HepG2 (cell line): Measurements from ENCODE around the gene ACBD5. TPM values are rescaled to one million over a fixed set of nuclear protein-coding genes. Genes with fewer than 3 reads are reported as not detected.
A peak's percentile ranks its signal among the peaks of the same experiment; 100 is the strongest.

Source experiments
- ATAD3A ChIP-seq: sonication (generic); formaldehyde crosslinking; IDR thresholded peaks from 2 replicates; pipeline ENCODE4 v1.4.0; 2020; ENCODE audit warnings: missing genetic modification reagents
- GABPB1 ChIP-seq: IDR thresholded peaks from 2 replicates; pipeline ENCODE4 v1.6.1; 2016; ENCODE audit warnings: mild to moderate bottlenecking, missing genetic modification reagents, moderate library complexity, missing compliant biosample characterization
- GATA4 ChIP-seq: sonication (generic); IDR thresholded peaks from 2 replicates; pipeline ENCODE4 v1.6.1; 2016; ENCODE audit warnings: antibody characterized with exemption, low read depth, borderline replicate concordance
- HOXA3 ChIP-seq: sonication (generic); formaldehyde crosslinking; IDR thresholded peaks from 2 replicates; pipeline ENCODE4 v1.5.0; 2020; ENCODE audit warnings: missing genetic modification reagents
- MED8 ChIP-seq: sonication (generic); formaldehyde crosslinking; IDR thresholded peaks from 2 replicates; pipeline ENCODE4 v1.8.1; 2023; ENCODE audit warnings: mild to moderate bottlenecking, missing genetic modification reagents; ENCODE audit not compliant: insufficient replicate concordance
- POLR2G ChIP-seq: fragments of 200-400 bp; formaldehyde crosslinking; IDR thresholded peaks from 2 replicates; pipeline ENCODE4 v1.6.1; 2018; ENCODE audit warnings: mild to moderate bottlenecking, low read depth, low read length, moderate library complexity
- RFX1 ChIP-seq: fragments of 450-650 bp; IDR thresholded peaks from 2 replicates; pipeline ENCODE4 v1.6.1; 2017
- STAG1 ChIP-seq: sonication (generic); formaldehyde crosslinking; IDR thresholded peaks from 2 replicates; pipeline ENCODE4 v1.4.0; 2020; ENCODE audit warnings: missing genetic modification reagents
- ZNF20 ChIP-seq: sonication (generic); formaldehyde crosslinking; IDR thresholded peaks from 2 replicates; pipeline ENCODE4 v1.4.0; 2020; ENCODE audit warnings: mild to moderate bottlenecking, moderate library complexity, missing genetic modification reagents
- polyA plus RNA-seq, 8 experiments: library from polyadenylated mRNA; depleted of rRNA in 3 of 8; stranded (reverse) in 7 of 8; unstranded in 1 of 8; fragments of >200 nt; fragmentation: Illumina TruSeq in 4 of 8; extraction: Trizol in 4 of 8; gene quantifications; 2 replicates each; pipeline versions ENCODE4 v1.2.1 to v1.2.3, GENCODE V29; 2011 to 2016; ENCODE audit warnings: low read depth in 4 of 8, missing spikeins in 1 of 8, mixed read lengths in 1 of 8; ENCODE audit not compliant: insufficient read depth in 1 of 8
- total RNA-seq, 5 experiments: library from RNA; depleted of rRNA; stranded (reverse); fragments of >200 nt; fragmentation: Illumina TruSeq; extraction: Trizol; gene quantifications; 2 replicates each; pipeline ENCODE4 v1.2.3, GENCODE V29; 2016; ENCODE audit warnings: low read depth in 1 of 5
- TF ChIP-seq, protein P1 (sequence below): IDR thresholded peaks from 2 replicates; pipeline ENCODE4 v1.6.1; 2016; ENCODE audit warnings: low read depth, missing genetic modification reagents, missing compliant biosample characterization
- TF ChIP-seq, protein P2 (sequence below): sonication (generic); formaldehyde crosslinking; IDR thresholded peaks from 2 replicates; pipeline ENCODE4 v1.4.0; 2020; ENCODE audit warnings: missing genetic modification reagents
- TF ChIP-seq, protein P3 (sequence below): IDR thresholded peaks from 2 replicates; pipeline ENCODE4 v1.6.1; 2016
- TF ChIP-seq, protein P4 (sequence below): sonication (generic); formaldehyde crosslinking; IDR thresholded peaks from 2 replicates; pipeline ENCODE4 v1.5.0; 2020; ENCODE audit warnings: missing genetic modification reagents, mild to moderate bottlenecking, borderline replicate concordance

Gene ACBD5
- total and polyA plus RNA-seq, 2 of the 13 experiments (the other 11 are each of a cell fraction or from before 2014, with no cell fraction given), result 10.3 to 14.8 TPM

DNA sequence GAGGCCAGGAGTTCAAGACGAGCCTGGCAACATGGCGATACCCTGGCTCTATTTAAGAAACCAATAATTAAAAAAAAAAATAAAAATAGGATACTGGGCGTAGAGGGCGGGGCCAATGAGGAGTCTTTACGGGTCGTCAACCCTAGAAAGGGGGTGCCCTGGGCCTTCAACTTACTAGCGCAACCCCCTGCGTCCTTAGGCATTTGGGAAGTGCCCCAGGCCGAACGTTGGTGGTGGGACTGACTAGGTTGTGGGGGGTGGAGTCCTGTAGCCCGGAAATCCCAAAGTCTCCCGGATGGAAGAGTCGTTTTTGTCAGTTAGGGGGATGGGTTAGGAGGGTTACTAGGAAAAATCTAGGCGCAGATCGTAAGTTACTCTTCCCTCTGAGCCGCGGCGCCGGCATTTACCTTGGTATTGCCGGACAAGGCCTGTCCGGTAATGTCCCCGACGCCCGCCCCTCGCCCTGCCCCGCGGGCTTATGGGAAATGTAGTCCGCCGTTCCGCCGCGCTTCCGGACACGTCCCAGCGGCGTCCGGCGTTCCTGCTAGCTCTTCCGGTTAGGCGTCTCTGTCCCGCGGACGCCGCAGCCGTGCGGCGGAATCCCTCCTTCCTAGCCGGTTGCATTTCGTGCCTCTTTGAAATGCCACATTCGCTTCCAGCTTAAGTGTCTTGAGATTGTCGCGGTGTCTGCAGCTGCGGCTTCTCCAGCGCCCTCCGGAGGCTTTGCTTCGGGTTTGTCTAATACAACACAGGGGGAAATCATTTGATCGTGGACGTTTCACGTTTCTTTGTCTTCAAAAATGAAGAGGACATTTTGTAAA is 1.3 kb upstream of the ACBD5 start (continued):
- TF ChIP-seq, protein P1, sequence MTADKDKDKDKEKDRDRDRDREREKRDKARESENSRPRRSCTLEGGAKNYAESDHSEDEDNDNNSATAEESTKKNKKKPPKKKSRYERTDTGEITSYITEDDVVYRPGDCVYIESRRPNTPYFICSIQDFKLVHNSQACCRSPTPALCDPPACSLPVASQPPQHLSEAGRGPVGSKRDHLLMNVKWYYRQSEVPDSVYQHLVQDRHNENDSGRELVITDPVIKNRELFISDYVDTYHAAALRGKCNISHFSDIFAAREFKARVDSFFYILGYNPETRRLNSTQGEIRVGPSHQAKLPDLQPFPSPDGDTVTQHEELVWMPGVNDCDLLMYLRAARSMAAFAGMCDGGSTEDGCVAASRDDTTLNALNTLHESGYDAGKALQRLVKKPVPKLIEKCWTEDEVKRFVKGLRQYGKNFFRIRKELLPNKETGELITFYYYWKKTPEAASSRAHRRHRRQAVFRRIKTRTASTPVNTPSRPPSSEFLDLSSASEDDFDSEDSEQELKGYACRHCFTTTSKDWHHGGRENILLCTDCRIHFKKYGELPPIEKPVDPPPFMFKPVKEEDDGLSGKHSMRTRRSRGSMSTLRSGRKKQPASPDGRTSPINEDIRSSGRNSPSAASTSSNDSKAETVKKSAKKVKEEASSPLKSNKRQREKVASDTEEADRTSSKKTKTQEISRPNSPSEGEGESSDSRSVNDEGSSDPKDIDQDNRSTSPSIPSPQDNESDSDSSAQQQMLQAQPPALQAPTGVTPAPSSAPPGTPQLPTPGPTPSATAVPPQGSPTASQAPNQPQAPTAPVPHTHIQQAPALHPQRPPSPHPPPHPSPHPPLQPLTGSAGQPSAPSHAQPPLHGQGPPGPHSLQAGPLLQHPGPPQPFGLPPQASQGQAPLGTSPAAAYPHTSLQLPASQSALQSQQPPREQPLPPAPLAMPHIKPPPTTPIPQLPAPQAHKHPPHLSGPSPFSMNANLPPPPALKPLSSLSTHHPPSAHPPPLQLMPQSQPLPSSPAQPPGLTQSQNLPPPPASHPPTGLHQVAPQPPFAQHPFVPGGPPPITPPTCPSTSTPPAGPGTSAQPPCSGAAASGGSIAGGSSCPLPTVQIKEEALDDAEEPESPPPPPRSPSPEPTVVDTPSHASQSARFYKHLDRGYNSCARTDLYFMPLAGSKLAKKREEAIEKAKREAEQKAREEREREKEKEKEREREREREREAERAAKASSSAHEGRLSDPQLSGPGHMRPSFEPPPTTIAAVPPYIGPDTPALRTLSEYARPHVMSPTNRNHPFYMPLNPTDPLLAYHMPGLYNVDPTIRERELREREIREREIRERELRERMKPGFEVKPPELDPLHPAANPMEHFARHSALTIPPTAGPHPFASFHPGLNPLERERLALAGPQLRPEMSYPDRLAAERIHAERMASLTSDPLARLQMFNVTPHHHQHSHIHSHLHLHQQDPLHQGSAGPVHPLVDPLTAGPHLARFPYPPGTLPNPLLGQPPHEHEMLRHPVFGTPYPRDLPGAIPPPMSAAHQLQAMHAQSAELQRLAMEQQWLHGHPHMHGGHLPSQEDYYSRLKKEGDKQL (CRISPR knock-in tag), result 0 out of 2 replicates have a peak, but pooled peaks have one; percentile 35
- peak; percentile 90 for TF ChIP-seq HOXA3
- TF ChIP-seq, protein P2, sequence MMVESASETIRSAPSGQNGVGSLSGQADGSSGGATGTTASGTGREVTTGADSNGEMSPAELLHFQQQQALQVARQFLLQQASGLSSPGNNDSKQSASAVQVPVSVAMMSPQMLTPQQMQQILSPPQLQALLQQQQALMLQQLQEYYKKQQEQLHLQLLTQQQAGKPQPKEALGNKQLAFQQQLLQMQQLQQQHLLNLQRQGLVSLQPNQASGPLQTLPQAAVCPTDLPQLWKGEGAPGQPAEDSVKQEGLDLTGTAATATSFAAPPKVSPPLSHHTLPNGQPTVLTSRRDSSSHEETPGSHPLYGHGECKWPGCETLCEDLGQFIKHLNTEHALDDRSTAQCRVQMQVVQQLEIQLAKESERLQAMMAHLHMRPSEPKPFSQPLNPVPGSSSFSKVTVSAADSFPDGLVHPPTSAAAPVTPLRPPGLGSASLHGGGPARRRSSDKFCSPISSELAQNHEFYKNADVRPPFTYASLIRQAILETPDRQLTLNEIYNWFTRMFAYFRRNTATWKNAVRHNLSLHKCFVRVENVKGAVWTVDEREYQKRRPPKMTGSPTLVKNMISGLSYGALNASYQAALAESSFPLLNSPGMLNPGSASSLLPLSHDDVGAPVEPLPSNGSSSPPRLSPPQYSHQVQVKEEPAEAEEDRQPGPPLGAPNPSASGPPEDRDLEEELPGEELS (CRISPR knock-in tag), result 0 out of 2 replicates have a peak, but pooled peaks have one; percentile 11
- peak; percentile 79 for TF ChIP-seq ZNF20 (CRISPR knock-in tag)
- TF ChIP-seq, protein P3, sequence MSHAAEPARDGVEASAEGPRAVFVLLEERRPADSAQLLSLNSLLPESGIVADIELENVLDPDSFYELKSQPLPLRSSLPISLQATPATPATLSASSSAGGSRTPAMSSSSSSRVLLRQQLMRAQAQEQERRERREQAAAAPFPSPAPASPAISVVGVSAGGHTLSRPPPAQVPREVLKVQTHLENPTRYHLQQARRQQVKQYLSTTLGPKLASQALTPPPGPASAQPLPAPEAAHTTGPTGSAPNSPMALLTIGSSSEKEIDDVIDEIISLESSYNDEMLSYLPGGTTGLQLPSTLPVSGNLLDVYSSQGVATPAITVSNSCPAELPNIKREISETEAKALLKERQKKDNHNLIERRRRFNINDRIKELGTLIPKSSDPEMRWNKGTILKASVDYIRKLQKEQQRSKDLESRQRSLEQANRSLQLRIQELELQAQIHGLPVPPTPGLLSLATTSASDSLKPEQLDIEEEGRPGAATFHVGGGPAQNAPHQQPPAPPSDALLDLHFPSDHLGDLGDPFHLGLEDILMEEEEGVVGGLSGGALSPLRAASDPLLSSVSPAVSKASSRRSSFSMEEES (CRISPR knock-in tag), result 0 out of 2 replicates have a peak, but pooled peaks have one; percentile 15
- no peak for TF ChIP-seq RFX1
- TF ChIP-seq GATA4, result no peak
- TF ChIP-seq ATAD3A (CRISPR knock-in tag), result no peak
- no peak for TF ChIP-seq STAG1
- TF ChIP-seq POLR2G, result peak; percentile 83
- peak; percentile 98 for TF ChIP-seq GABPB1 (CRISPR knock-in tag)
- no peak for TF ChIP-seq MED8 (CRISPR knock-in tag)
- TF ChIP-seq, protein P4, sequence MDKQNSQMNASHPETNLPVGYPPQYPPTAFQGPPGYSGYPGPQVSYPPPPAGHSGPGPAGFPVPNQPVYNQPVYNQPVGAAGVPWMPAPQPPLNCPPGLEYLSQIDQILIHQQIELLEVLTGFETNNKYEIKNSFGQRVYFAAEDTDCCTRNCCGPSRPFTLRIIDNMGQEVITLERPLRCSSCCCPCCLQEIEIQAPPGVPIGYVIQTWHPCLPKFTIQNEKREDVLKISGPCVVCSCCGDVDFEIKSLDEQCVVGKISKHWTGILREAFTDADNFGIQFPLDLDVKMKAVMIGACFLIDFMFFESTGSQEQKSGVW (CRISPR knock-in tag), result no peak
